GM12892 (cell line): ENCODE data around the gene ARL3.

ENCODE experiments used
- POLR2A ChIP-seq: IDR thresholded peaks from 2 replicates; pipeline ENCODE4 v1.6.1; 2011; ENCODE audit warnings: low read depth, low read length, control low read depth
- POLR2AphosphoS5 ChIP-seq: IDR thresholded peaks from 2 replicates; pipeline ENCODE4 v1.6.1; 2011; ENCODE audit warnings: low read depth, low read length, control low read depth
- TAF1 ChIP-seq: IDR thresholded peaks from 2 replicates; pipeline ENCODE4 v1.6.1; 2011; ENCODE audit warnings: low read depth, mild to moderate bottlenecking, control low read depth, low read length, borderline replicate concordance

GRCh38 chr10:102650655-102651454 lies 63.3 kb downstream of the ARL3 start:
- TF ChIP-seq POLR2A (no peak), TAF1 (no peak), POLR2AphosphoS5 (no peak)
